Renal cortex interstitium (tissue), 11 donors: Measurements from ENCODE around the gene NEDD4L. TPM values are rescaled to one million over a fixed set of nuclear protein-coding genes. Genes with fewer than 3 reads are reported as not detected.

ENCODE experiments used
- DNase-seq, 11 donors: peaks; one replicate each; pipeline ENCODE4 v3.0.0-alpha.2; 2013; ENCODE audit warnings: low read depth in 9 of 11, low spot score in 4 of 11; ENCODE audit errors: extremely low read depth in 1 of 11
- polyA plus RNA-seq, 3 donors: library from polyadenylated mRNA; unstranded; fragments of 120-200 nt; gene quantifications; one replicate each; pipeline ENCODE4 v1.2.1, GENCODE V29; 2013; ENCODE audit not compliant: insufficient read length in 3 of 3

NEDD4L gene
- polyA plus RNA-seq, 3 donors, result 106 to 169 (median 131) TPM

DNA sequence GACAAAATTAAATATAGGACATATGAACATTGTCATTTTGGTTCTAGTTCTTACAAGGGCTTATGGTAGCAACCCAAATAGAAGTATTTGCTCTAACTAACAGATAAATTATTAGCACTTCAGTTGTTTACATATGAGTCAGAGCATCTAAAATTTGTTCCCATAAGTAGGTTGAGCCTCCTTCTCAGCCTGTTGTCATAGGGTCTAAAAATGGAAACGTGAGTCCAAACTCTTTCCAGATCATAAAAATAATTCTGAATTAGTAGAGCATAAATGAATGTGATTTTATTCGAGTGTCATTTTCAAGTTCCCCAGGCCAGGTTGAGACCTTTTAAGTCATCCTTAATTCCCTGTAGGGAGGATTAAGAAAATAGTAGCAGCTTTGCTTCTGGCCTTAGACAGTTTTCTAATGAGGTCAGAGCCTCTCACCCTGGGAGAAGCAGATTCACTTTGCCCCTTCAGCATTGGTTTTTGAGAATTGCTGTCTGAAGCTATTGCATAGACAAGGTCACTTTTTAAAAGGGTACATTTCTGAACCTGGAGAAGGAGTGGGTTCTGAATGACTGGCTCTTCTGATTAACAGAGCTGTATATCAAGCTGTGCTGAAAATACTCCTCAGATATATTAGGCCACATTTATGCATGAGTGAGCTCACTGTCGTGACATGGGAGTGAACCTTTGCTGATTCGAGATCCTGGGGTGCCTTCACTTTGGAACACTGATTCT is 164.3 kb downstream of the NEDD4L start:
- DNase-seq, result no peak

DNA sequence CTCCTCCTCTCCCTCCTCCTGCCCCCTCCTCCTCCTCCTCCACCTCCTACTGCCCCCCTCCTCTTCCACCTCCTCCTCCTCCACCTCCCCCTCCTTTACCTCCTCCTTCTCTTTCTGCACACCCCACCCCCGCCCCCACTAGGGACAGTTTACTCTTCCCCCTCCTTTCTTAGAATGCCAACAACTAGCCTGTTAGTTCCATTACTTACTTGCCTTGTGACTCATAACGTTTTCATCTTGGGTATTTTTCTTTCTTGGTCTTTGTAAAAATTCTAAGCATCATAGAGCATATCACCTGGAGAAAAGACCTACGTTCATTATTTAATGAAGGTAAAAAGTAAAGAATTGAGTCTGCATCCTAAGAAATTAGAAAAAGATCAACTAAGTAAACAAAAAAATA is 165.3 kb downstream of the NEDD4L start:
- no peak for DNase-seq

DNA sequence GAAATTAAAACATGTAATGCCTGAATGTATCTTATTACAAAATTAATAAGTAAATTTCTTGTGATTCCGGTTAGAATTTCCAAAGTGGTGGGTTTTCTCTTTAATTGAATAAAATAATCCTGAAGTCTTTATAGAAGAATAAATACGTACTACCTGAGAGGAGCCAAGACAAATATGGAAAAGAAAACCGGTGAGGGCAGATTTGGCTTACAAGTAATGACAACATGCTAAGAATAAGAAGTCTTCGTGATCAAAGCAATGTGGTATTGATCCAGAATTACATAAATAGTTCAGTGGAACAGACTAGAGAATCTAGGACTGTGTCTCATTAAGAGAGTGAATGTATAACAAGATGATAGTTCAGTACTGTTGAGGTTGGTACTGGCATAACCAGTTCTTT is 167.5 kb downstream of the NEDD4L start:
- DNase-seq, result no peak

DNA sequence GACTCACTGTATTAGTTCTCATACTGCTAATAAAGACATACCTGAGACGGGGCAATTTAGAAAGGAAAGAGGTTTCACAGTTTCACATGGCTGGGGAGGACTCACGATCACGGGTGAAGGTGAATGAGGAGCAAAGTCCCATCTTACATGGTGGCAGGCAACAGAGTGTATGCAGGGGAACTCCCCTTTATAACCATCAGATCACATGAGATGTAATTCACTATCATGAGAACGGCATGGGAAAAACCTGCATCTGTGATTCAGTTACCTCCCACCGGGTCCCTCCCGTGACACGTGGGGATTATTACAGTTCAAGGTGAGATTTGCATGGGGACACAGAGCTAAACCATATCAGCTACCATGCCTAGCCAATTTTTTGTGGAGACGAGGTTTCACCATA is 168.2 kb downstream of the NEDD4L start:
- no peak for DNase-seq

DNA sequence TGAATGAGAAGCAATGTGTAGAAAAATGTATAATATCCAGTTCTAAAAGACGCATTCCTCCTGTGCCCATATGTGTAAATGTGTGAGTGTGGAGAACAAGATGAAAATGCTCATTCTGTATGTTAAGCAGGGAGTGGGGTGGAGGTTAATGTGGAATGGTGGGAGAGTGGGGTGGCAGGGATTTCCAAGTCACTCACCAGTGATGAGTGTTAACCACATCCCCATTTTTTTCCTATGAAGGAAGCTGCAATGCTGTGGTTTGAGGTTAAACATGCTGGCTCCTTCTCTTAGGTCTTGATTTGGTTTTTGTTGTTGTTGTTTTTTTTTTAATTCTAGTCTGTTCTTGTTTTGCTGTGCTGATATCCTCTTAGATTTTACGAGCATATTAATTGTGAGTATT is 169.4 kb downstream of the NEDD4L start:
- DNase-seq, result no peak

DNA sequence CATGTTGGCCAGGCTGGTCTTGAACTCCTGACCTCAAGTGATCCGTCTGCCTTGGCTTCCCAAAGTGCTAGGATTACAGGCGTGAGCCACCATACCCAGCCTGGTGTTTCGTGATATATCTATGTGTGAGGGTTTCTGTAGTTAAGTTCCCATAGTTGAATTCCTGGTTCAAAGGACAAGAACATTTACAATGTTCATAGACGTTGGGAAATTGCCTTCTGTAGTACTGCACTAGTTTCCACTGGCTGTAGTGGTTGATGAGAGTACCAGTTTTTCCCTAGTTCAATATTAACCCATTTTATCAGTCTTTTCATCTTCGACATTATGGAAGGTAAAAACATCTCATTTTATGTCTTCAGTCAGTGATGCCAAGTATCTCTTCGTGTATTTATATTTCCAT is 171.0 kb downstream of the NEDD4L start:
- no peak for DNase-seq

DNA sequence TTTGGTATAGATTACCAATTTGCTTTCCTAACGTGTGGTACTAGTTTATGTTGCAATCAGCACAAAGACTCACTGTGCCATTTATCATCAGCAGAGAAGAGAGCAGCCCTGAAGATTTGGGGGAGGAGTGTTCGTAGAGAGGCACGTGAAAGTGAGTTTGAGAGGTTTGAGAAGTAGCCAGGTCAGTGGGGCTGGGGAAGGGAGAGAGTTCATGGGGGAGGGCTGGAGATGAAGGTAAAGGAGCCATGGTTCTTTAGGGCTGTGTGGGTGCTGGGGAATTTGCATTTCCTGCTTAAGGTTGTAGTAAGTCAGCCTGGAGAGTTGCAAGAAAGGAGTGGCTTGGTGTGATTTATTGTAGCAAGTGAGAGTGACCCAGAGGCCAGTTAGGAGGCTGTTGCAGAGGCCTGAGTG is 172.1 kb downstream of the NEDD4L start:
- no peak for DNase-seq

DNA sequence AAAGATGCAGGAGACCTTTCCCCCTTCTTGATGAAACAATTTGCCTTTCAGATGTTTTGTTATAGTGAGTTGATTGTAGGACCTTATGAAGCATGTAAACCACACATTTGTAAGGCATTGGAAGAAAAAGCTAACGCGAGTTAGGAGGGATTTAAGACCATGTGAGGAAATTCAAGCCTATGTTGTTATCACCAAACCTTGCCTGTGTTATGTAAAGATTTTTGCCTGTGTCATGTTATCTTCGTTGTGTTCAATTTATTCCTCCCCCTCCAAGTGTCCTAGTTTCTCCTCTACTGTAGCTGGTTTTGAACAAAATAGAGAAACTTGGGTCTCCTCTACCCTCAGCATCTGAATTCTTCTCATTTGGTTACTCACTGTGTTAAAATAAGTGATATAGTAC is 173.0 kb downstream of the NEDD4L start:
- no peak for DNase-seq

DNA sequence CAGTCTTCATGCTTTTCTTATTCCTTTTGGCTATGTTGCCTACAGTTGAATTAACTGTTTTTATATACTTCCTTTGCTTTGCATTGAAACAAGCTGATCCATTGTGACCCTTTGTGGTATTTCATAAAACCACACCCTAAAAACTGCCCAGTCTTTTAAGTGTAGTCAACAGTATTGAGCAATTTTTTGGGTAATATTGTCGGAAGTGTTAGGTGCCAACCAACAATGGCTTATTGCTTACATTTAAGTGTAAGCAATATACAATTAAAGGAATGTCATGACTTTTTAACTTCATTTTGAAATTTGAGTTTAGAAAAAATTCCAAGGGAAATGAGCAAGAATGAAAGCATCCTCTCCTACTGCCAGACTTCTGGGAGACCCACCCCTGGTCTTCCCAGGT is 174.1 kb downstream of the NEDD4L start:
- no peak for DNase-seq

DNA sequence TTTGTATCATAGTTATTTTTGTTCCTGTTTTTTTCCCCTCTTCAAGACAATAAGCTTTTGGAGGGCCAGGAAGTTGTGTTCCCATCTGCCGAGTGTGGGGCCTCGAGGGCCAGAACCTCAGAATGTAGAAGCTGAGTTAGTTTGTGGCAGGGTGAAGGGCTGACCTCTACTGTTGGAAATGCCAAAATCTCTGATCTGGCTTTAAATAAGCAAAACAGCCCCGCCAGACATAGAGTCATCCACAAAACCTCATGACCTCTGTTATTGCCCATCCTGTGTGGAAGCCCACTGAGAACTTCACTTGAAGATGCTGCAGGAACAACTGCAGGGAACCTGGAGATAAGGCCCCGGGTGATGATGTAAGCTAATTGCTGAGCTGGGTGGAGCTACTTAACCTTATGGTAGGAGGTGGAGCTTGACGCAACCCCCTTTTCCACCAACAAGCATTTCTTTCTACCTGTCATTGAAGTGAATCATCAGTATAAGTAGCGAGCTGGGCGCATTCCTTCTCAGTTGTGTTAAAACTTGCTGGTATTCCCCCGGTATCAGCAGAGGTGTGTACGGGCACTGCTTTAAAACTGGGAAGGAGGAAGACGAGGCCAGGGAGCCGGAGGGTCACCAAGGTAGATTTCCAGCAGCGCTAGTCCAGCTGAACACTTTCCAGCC is 177.2 kb downstream of the NEDD4L start:
- no peak for DNase-seq

DNA sequence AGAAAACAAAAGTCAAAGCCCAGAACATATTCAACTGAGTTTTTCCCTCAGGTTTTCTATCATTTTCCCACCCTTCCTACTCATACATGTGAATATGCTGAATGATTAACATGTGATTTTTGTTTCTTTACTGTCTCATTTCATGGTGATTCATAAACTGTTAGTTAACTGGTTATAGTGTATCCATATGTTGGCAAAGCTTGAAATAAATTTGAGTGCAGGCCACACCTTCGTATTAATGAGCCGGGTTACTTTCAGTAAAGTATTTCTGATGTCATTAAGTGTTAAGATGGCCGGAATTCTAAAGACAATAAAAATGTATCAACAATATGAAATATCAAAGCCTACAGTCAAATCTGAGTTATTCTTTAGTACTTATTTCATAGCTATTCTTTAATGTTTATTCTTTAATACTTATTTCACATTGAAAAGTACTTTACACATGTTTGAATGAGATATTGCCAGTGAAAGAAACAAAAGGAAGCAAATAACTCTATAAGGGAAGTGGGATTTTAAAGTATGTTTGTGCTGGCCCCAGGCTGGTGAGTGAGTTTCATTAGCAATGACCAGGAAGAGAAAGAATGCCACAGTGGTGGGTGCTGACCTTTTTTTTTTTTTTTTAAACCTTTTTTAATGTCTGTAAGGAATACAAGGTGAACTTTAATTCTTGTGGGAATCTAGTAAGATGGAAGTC is 178.6 kb downstream of the NEDD4L start:
- no peak for DNase-seq

DNA sequence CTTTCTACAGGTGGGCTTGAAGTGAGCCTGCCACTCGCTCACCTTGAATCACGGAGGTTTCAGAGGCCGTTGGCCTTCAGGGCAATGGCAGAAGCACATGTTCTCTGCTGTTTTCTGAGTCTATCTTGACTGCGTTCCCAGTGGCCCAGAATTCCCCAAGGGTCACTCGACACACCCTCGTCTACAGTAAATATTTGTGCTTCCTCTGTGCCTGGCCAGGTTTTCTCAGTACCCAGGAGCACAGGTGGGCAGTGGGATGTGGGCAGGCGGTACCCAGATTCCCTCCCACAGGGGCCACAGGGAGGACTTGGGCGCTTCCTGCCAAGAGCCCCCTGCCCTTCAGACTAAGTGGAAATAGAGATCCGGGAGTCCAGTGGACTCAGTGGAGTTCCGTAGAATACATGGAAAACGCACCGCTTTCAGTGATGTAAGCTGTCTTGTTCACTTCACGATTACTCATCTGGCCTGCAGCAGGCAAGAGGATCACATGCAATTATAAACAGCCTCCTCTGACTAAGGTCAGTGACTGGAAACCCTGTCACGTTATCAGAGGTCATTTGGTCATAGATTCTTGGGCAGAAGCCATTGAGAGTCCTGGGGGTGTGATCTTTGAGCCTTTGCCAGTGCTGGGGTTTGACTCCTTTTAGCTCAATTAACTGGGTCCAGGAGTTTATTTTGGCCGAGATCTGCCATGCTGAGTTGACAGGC is 179.8 kb downstream of the NEDD4L start:
- peak in 2 of 11 donors; percentile 27 to 57 for DNase-seq

DNA sequence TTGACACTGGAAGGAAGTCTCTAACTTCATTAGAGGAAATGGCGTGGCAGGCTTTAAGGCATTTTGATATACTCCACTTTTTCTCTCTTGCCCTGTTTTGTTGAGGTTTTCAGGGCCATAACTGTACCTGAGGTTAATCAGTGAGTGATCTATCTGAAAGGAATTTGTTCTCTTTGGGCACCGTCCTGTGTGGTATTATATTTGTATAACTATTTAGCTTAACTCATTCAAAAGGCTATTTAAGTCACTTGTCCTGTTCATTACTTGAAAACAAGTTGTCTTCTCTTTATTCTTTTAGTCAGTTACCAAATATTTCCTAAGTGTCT is 180.4 kb downstream of the NEDD4L start:
- DNase-seq, result no peak

DNA sequence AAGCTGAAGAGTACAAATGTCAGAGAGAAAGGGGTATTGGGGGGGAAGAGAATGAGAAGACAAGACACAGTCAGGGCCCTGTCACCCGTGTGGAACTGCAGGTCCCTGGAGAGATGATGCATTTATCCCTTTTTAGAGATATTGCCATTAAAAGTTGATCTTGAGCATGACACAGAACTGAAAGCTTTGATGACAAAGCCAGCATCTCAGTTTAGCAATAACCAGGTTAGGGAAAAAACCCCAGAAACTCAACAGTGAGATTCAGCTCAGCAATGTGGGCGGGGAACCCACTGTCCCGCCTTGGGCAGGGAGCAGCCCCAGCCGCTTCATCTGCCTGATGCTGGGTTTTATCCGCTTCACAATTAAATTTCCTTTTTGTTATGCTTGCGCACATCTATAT is 181.1 kb downstream of the NEDD4L start:
- no peak for DNase-seq

DNA sequence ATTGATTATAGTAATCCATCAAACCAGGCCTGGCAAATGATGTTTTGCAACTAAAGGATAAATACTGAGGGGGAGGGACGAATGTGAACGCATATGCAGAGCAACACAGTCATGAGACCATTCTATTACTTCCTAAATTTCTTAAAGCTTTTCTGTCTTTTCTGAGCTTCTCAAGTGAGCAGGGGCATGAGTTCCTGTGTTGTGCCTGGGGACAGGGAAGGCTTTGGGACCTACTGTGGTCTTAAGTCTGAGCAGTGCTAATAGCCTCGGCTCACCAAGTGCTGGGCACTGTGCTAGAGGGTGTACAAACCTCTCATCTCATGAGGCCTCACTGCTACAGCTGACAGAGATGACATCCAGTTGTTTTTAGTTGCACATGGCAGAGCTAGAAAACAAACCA is 182.4 kb downstream of the NEDD4L start:
- no peak for DNase-seq

DNA sequence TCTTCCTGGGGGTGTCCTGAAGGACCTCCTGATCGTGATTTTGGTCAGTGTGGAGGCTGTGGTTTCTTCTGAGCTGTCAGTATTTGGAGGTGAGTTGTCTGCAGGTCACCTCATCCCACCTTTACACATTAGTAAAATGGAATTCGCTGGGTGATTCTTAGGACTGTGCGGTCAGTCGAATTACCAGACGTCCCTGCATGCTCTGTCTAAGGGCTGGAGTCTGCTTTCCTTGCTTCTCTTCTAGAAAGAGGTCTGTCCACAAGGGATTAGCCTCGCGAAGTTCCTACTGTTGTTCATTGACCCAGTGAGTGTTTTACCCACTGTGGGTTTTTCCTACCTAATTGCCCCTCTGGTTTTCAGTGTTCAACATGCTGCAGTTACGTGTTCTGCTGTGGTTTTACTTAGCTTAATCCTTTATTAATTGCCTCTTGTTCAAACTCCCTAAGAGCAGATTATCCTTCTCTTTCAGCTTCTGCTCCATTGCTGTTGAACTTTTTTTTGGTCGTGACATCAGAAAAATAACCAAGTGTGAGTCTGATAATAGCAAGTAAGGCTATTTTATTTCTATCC is 183.4 kb downstream of the NEDD4L start:
- DNase-seq, result no peak

DNA sequence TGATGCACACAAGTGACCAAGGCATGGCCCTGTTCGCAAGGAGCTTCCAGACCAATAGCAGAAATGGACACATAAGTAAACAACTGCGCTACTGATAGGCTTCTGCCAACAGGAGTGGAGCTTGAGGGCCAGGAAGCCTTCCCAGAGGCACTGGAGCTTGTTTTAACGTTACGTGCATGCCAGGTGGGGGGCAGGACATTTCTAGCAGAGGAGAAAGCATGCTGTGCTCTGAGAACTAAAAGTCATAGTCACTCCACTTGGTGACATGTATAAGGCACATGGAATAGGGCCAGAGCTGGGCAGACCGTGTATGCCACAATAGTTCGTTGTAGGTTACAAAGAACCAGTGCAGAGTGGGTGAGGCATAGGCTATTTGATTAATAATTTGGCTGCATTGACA is 184.2 kb downstream of the NEDD4L start:
- DNase-seq, result no peak

DNA sequence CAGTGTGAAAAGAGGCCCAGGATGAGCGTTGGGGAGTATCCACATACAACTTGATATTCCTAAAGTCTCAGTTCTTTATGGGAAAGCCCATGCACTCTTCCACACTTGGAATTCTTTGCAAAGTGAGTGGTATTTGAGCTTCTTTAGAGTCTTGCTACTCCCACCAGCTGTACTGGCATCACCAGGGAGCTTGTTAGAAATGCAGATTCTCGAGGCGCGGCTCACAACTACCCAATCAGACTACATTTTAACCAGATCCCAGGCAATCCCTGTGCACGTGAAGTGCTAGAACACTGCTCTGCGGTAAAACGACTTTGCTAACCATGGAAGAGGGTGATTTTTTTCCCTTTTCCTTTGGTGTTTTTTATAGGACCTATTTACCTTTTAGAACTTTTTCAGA is 184.7 kb downstream of the NEDD4L start:
- DNase-seq, result no peak

DNA sequence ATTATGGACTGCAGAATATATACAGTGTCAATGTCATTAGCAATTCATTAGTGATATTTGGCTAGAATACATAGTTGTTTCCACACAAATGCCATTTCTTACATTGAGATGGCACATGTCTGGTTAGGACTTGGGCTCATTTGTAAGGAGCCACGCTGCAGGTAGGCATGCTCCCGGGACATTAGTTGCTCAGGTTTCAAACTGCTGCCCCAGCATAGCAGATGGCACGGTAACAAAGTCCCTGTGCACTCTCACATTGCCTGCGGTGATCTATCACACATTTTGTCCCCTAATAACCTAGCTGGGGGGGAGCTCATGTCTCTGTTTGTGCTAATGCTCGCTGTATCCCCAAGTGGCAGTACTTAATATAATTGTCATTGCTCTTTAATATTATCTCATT is 185.1 kb downstream of the NEDD4L start:
- no peak for DNase-seq
